MCF 10A (cell line): Measurements from ENCODE around the gene TRAPPC4. TPM values are rescaled to one million over a fixed set of nuclear protein-coding genes. Genes with fewer than 3 reads are reported as not detected.

Source experiments
- BruUV-seq: library from RNA; stranded (reverse); fragments of 400-500 nt; replicated peaks from 2 replicates; lab custom pipeline; 2021; lab: Mats Ljungman, UMichigan
- CTCF ChIA-PET: fragments of 300-600 bp; sonication (Branson Sonifier 250); formaldehyde crosslinking; extraction: SDS; loops from one replicate; lab custom pipeline; 2021; ENCODE audit warnings: antibody characterized with exemption, inconsistent platforms; lab: Yijun Ruan, JAX
- POLR2A ChIA-PET: fragments of 300-600, 350-650 bp; sonication (Branson Sonifier 250); formaldehyde crosslinking; extraction: SDS; loops from one replicate; lab custom pipeline; 2020; ENCODE audit warnings: antibody characterized with exemption, inconsistent platforms; lab: Yijun Ruan, JAX
- DNase-seq: peaks from one replicate; pipeline ENCODE4 v3.0.0-alpha.2; 2018; ENCODE audit not compliant: unreplicated experiment
- H3K27ac Mint-ChIP-seq: one replicate; pipeline ENCODE4 v1.8.0; 2022; ENCODE audit warnings: mild to moderate bottlenecking, low read depth, mixed read lengths; ENCODE audit not compliant: unreplicated experiment
- H3K27me3 Mint-ChIP-seq: one replicate; pipeline ENCODE4 v1.8.0; 2022; ENCODE audit warnings: mixed read lengths; ENCODE audit not compliant: insufficient read depth, unreplicated experiment
- H3K36me3 Mint-ChIP-seq: one replicate; pipeline ENCODE4 v1.8.0; 2022; ENCODE audit warnings: mild to moderate bottlenecking, moderate library complexity, mixed read lengths; ENCODE audit not compliant: insufficient read depth, unreplicated experiment
- H3K4me1 Mint-ChIP-seq: one replicate; pipeline ENCODE4 v1.8.0; 2022; ENCODE audit warnings: mixed read lengths; ENCODE audit not compliant: insufficient read depth, unreplicated experiment
- H3K4me3 Mint-ChIP-seq: one replicate; pipeline ENCODE4 v1.8.0; 2022; ENCODE audit warnings: mild to moderate bottlenecking, moderate library complexity, mixed read lengths; ENCODE audit not compliant: unreplicated experiment
- H3K9me3 Mint-ChIP-seq: one replicate; pipeline ENCODE4 v1.8.0; 2022; ENCODE audit warnings: mixed read lengths; ENCODE audit not compliant: unreplicated experiment
- CTCF ChIP-seq: fragments of 200-600 bp; IDR thresholded peaks from one replicate; pipeline ENCODE4 v1.8.0; 2022; ENCODE audit warnings: antibody characterized with exemption, mild to moderate bottlenecking; ENCODE audit not compliant: unreplicated experiment
- intact Hi-C: fragments of 100-400 bp; cut with micrococcal nuclease; formaldehyde crosslinking; loops from 2 replicates; pipeline ENCODE4 v1.14.1; 2022
- total RNA-seq: library from RNA; stranded (reverse); gene quantifications from 2 replicates; pipeline ENCODE4 v1.2.3, GENCODE V29; 2022

Gene TRAPPC4
- total RNA-seq, 1 experiment from 2014 or later = 78.6 TPM

- H3K27me3 Mint-ChIP-seq = no peaks in the 10 kb centered on the region
- DNase-seq = no peak
- H3K36me3 Mint-ChIP-seq = peaks cover 8% of the 10 kb centered on the region
- ChIA-PET CTCF (interaction anchor here (0.6 kb wide), 1 partner anchor 122 kb away, joined by 4 read pairs; no protein-coding TSS in a partner anchor), POLR2A (interaction anchor here (0.6 to 4.6 kb wide), 10 partner anchors 11 to 594 kb away, joined by 3 to 65 read pairs (median 6); partner anchors contain the start of genes CENATAC, DPAGT1, HMBS and RPS25)
- H3K9me3 Mint-ChIP-seq = no peaks in the 10 kb centered on the region
- H3K4me3 Mint-ChIP-seq = peak overlapping the region; percentile 75
- intact Hi-C loops = loop anchor here (2.0 kb wide), 1 partner anchor 27 kb away; the partner anchor contains the start of gene HYOU1
- no peak for TF ChIP-seq CTCF
- H3K4me1 Mint-ChIP-seq = peaks cover 15% of the 10 kb centered on the region
- H3K27ac Mint-ChIP-seq = peak overlapping the region; percentile 70
- BruUV-seq = TSS peak; percentile 22
Observed at GRCh38 chr11:119029340-119030028, 10.9 kb downstream of the TRAPPC4 start.

GRCh38 chr11:119030029-119030328 is 11.4 kb downstream of the TRAPPC4 start:
- Mint-ChIP-seq H3K9me3 (no peaks in the 10 kb centered on the region), H3K4me3 (peak overlapping the region; percentile 75), H3K4me1 (peaks cover 15% of the 10 kb centered on the region), H3K27ac (peak overlapping the region; percentile 70), H3K36me3 (peaks cover 8% of the 10 kb centered on the region), H3K27me3 (no peaks in the 10 kb centered on the region)
- DNase-seq = no peak
- ChIA-PET POLR2A (interaction anchor here (0.6 to 4.6 kb wide), 11 partner anchors 12 to 595 kb away, joined by 3 to 65 read pairs (median 6); partner anchors contain the start of genes CENATAC, DPAGT1, HMBS and RPS25), CTCF (interaction anchor here (0.6 to 2.2 kb wide), 3 partner anchors 11 to 122 kb away, joined by 4 to 6 read pairs (median 5); partner anchors contain the start of genes RPS25 and TRAPPC4)
- no peak for TF ChIP-seq CTCF
- intact Hi-C loops = loop anchor here (2.0 kb wide), 1 partner anchor 27 kb away; the partner anchor contains the start of gene HYOU1
- BruUV-seq = no TSS peak

GRCh38 chr11:119030329-119031047 is 11.9 kb downstream of the TRAPPC4 start, which contains the start of gene SLC37A4:
SLC37A4 (minus strand) TSS chr11:119030877.
- Mint-ChIP-seq H3K27ac (peak within 1 kb of the TSS; percentile 70), H3K27me3 (no peaks in the 10 kb centered on the region), H3K36me3 (peaks cover 8% of the 10 kb centered on the region), H3K4me3 (peak within 1 kb of the TSS; percentile 75), H3K9me3 (no peaks in the 10 kb centered on the region), H3K4me1 (peaks cover 15% of the 10 kb centered on the region)
- DNase-seq = peak; percentile 97
- ChIA-PET POLR2A (interaction anchor here (0.5 to 4.6 kb wide), 13 partner anchors 12 to 595 kb away, joined by 3 to 65 read pairs (median 6); partner anchors contain the start of genes C2CD2L, CENATAC, DPAGT1 and HMBS), CTCF (interaction anchor here (0.5 to 2.2 kb wide), 5 partner anchors 10 to 926 kb away, joined by 3 to 7 read pairs (median 6); partner anchors contain the start of genes RPS25 and TRAPPC4)
- intact Hi-C loops = loop anchor here (2.0 kb wide), 1 partner anchor 26 kb away; the partner anchor contains the start of gene HYOU1
- BruUV-seq = no TSS peak
- TF ChIP-seq CTCF = peak; percentile 71
